ENCODE measurements around the gene ZBTB1. TPM values are rescaled to one million over a fixed set of nuclear protein-coding genes. Genes with fewer than 3 reads are reported as not detected.

The ZBTB1 gene
- total RNA-seq, 4 donors from 2014 or later = 16.1 to 126 (median 82.4) TPM

GRCh38 chr14:64544607-64545312, 40.2 kb downstream of the ZBTB1 start:
- H3K27me3 ChIP-seq = no peaks in the 10 kb centered on the region
- TF ChIP-seq, protein P1, sequence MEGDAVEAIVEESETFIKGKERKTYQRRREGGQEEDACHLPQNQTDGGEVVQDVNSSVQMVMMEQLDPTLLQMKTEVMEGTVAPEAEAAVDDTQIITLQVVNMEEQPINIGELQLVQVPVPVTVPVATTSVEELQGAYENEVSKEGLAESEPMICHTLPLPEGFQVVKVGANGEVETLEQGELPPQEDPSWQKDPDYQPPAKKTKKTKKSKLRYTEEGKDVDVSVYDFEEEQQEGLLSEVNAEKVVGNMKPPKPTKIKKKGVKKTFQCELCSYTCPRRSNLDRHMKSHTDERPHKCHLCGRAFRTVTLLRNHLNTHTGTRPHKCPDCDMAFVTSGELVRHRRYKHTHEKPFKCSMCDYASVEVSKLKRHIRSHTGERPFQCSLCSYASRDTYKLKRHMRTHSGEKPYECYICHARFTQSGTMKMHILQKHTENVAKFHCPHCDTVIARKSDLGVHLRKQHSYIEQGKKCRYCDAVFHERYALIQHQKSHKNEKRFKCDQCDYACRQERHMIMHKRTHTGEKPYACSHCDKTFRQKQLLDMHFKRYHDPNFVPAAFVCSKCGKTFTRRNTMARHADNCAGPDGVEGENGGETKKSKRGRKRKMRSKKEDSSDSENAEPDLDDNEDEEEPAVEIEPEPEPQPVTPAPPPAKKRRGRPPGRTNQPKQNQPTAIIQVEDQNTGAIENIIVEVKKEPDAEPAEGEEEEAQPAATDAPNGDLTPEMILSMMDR (IDR thresholded peaks at IDR 0.05) = no peak
- no peak for TF ChIP-seq POLR2A (IDR thresholded peaks at IDR 0.05)
- intact Hi-C loops (cut with DNase I; ENCODE audit: low total_unique reads) = loop anchor here (10.0 kb wide), 1 partner anchor 90 kb away; no protein-coding TSS in a partner anchor
- H3K4me1 ChIP-seq = peaks cover 0 to 4% of the 10 kb centered on the region in 2 donors
- DNase-seq = no peak
- no peak overlapping the region for H3K4me3 ChIP-seq
- H3K27ac ChIP-seq = peak overlapping the region in 1 of 2 donors; percentile 2
- no peaks in the 10 kb centered on the region for H3K9me3 ChIP-seq
- no peaks in the 10 kb centered on the region for H3K36me3 ChIP-seq

- Histone ChIP-seq H3K9me3 (no peaks in the 10 kb centered on the region), H3K27ac (no peak overlapping the region), H3K4me3 (no peak overlapping the region), H3K36me3 (no peaks in the 10 kb centered on the region), H3K27me3 (no peaks in the 10 kb centered on the region), H3K4me1 (peaks cover 0 to 5% of the 10 kb centered on the region in 2 donors)
- intact Hi-C loops (cut with DNase I; ENCODE audit: low total_unique reads) = loop anchor here (10.0 kb wide), 1 partner anchor 86 kb away; no protein-coding TSS in a partner anchor
- DNase-seq = no peak
- no peak for TF ChIP-seq POLR2A (IDR thresholded peaks at IDR 0.05)
- TF ChIP-seq, protein P1 (IDR thresholded peaks at IDR 0.05) = no peak
Measured at GRCh38 chr14:64549016-64549415, 44.4 kb downstream of the ZBTB1 start.

DNA sequence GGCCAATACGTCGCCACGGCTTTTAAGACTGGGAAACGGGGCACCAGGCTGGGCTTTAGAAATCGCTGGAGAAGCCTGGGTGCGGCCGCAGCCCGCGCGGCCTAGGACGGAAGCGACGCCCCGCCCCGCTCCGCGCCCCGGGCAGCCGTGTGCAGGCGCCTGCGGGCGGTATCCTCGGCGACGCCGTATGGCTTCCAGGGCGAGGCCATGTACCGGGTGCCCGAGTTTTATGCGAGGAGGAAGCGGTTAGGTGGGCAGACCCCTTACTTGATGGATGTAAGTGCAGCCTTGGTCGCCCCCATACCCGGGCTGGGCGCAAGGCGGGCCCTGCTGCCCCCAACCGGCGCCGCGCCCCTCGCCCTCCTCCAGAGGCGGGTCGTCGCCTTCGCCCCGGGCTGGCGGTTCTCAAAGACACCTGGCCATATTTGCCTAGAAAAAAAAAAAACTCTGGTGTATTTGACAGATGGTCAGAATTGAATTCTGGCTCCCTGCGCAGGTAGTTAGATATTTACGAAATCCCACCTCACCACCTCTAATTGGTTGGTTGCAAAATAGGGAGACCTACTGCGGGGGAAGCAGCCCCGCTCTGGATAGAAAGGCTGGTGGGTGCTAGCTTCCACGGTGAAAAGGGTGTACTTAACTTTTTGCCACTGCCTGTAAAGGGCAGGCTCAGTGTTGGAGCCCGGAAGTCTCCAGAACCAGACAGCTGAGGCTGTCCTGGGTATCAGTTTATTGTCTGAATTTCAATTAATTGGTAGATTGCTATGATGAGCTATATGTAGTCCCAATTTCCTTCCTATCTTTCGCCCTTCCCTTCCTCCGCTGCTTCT, 45.4 kb downstream of the ZBTB1 start, which contains the start of gene PPP1R36:
PPP1R36 (plus strand) TSS at position 171 of the 830 bp plus-strand sequence; CDS start at position 208, 37 bp downstream.
- Histone ChIP-seq H3K27me3 (no peaks in the 10 kb centered on the region), H3K9me3 (no peaks in the 10 kb centered on the region), H3K27ac (peak within 1 kb of the TSS in 1 of 2 donors; percentile 38), H3K4me3 (peak within 1 kb of the TSS; percentile 24 to 35), H3K4me1 (peaks cover 0 to 5% of the 10 kb centered on the region in 2 donors), H3K36me3 (no peaks in the 10 kb centered on the region)
- DNase-seq = no peak
- TF ChIP-seq, protein P1 (IDR thresholded peaks at IDR 0.05) = no peak
- no peak for TF ChIP-seq POLR2A (IDR thresholded peaks at IDR 0.05)
- intact Hi-C loops (cut with DNase I; ENCODE audit: low total_unique reads) = loop anchor here (10.0 kb wide), 1 partner anchor 85 kb away; no protein-coding TSS in a partner anchor

DNA sequence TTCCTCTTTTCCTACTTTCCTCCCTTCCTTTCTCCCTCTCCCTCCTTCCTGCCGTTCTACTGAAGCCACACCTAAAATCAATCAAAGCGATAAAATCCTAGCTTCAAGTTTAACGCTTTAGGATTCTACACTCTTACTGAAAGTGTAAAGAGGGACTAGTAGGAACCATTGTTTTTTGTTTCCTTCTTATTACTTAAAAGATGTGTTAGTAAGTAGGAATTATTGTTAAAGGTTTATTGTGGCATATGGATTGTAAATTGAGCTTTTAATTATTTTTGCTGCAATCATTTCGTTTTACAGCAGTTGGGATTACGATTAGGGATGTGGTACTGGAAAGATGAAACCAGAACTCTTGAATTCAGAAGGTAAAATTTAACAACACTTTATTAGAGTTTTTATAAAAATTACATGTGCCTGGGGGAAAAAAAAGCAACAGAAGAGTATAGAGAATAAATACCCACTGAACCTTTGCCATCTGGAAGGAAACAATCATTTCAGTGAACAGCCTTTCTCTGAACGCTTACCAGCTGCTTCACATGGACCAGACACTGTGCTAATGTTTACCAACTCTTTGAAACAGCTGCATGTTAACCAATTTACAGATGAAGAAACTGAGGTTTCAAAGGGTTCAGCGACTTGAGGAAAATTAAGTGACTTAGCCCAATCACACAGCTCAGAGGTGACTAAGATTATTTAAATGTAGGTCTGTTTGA, 46.2 kb downstream of the ZBTB1 start:
- no peaks in the 10 kb centered on the region for H3K36me3 ChIP-seq
- no peak overlapping the region for H3K27ac ChIP-seq
- peaks cover 0 to 5% of the 10 kb centered on the region in 2 donors for H3K4me1 ChIP-seq
- no peaks in the 10 kb centered on the region for H3K27me3 ChIP-seq
- DNase-seq = no peak
- H3K9me3 ChIP-seq = no peaks in the 10 kb centered on the region
- H3K4me3 ChIP-seq = no peak overlapping the region
- no peak for TF ChIP-seq POLR2A (IDR thresholded peaks at IDR 0.05)
- TF ChIP-seq, protein P1 (IDR thresholded peaks at IDR 0.05) = no peak
- intact Hi-C loops (cut with DNase I; ENCODE audit: low total_unique reads) = no loop called here
